GM18873 (cell line): ENCODE results near the gene MPRIP.

Experiments used
- ATAC-seq: cut with Tn5 transposase; IDR thresholded peaks from one replicate; pipeline ENCODE4 v1.9.1; 2021; ENCODE audit warnings: mild to moderate bottlenecking, moderate library complexity, moderate number of reproducible peaks; ENCODE audit not compliant: unreplicated experiment, low FRiP score

The MPRIP gene

DNA sequence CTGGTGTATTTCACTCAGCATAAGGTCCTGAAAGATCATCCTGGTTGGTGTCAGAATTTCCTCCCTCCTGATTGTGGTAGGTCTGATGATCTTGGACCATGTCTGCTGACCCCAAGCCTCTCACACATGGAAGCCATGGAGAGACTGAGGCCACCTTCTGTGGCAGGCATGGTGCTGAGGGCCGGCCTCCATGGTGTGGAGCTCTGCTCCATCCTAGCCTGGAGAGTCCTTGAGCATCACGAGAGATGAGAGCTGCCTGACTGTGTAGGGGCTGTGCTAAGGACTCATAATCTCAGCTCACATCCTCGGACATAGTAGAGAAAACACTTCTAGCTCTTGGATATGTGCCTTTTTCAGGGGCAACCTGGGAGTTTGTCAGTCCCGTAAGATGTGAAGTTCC lies 40.6 kb downstream of the MPRIP start:
- ATAC-seq: no peak

DNA sequence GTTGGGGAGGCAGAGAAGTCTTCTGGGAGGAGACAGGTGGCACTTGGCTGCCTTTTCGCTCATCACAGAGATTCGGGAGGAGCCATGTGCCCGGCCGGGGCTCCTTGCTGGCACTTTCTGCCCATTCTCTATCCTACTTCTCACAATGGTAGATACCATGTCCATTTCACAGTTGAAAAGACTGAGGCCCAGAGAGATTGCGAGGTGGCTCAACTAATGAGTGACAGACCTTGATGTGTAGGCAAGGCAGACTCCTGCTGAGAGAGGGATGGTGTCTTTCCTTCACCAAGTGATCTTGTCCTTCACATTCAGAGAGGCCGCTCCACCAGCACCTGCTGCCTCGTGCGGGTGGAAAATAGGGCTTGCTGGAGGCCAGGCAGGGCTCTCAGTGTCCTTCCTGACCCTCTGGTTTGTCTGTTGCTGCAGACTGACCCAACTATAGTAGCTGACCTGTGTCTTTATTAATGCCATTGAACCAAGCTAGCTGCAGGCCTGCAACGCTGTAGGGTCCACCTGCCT lies 42.1 kb downstream of the MPRIP start:
- ATAC-seq: no peak

DNA sequence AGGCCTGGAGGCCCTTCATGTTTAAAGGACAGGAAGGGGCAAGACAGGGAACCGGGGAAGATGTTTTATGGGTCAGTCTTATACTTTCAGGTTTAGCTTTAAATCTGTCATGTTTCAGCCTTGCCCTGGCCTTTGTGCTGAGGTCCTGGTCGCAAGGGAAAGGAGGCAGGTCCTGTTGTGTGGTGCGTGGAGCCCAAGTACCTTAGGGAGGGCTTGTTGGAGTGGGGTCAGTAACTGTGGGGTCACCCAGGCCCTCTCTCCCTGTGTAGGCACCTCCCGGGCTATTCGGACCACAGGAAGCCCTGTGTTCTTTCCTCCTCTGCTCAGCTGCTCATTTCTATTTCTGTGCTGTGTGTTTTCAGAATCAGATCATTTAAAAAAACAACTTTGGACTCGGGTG lies 42.7 kb downstream of the MPRIP start:
- no peak for ATAC-seq

DNA sequence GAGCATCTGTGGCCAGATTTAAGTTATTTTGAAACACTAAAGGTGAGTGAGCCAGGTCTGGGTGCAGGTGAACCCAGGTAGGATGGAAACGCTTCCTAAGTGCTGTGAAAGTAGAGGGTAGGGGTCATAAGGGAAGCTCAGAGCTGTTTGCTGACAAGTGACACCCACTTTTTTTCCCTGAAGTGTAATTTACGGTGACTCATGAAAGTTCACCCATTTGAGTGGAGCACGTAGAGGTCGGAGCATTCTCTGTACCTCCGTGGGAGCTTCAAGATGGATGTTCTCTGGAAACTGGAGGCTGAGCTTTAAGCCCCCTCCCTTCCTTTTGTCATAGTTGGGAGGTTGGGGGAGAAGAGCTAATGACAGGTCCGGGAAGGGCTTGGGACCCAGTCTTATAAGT lies 44.3 kb downstream of the MPRIP start:
- ATAC-seq: no peak

DNA sequence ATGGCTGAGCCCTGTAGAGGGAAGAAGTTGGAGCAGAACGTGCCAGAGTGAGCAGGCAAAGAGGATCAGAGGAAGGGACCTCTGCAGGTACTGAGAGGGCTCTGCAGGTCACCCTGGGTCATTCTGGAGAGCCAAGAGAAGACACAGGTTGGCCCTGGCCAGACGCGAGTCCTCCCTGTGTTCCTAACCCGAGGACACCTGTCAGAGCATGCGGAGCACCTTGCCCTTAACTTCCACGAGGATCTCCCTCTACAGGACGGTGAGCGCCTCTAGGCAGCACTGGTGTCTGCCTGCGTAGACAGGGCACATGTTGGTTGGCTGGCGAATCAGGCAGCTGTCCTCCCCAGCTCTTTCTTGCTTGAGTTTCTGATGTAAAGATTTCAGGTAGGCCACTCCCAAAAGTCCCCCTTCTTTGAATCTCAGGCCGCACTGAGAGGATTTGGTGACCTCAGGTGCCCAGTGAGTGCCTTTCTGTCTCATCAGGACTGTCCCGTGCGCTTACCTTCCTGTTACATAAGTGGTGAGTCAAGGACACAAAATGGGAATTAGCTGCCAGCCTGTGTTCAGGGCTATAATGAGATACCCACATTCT lies 45.3 kb downstream of the MPRIP start:
- no peak for ATAC-seq

DNA sequence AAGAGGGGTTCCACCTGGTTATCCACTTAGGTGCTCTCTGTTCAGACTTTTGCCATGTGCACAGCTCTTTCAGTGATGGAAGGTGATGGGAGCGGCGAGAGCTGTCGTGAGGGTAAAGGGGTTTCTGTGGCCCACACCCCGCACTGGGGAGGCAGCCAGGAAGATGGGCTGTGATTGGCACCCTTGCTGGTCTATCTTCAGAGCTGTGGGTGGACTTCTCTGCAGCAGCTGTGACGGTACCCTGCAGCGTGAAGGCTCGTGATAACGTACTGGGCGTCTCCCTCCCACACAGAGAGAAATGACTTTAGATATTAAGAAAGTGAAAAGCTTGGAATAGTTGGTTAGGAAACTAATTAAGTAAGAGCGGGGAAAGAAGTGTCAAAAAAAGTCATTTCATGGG lies 45.8 kb downstream of the MPRIP start:
- no peak for ATAC-seq

GRCh38 chr17:17088541-17089525 lies 46.6 kb downstream of the MPRIP start:
- no peak for ATAC-seq

- ATAC-seq: no peak
Observed at GRCh38 chr17:17089796-17090641, 47.8 kb downstream of the MPRIP start.

DNA sequence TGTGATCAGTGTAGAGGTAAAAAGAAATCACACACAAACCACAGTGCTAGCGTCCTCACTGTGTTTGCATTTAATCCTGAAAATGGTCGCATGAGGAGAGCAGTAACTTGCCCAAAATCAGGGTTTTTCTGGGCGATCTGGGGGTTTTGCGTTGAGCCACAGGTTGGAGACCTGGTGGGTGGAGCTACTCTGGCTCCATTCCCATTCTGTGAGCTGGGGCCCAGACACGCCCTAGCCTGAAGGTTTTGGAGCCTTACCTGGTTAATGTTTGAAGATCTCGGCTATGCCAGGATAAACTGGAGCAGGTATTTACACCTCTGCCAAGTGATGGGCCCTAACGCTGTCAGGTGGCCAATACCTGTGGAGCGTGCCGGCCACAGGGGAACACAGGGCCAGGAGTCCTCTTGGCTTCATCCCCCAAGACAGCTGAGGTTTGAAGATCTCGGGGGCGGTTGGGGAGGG lies 48.4 kb downstream of the MPRIP start:
- no peak for ATAC-seq

DNA sequence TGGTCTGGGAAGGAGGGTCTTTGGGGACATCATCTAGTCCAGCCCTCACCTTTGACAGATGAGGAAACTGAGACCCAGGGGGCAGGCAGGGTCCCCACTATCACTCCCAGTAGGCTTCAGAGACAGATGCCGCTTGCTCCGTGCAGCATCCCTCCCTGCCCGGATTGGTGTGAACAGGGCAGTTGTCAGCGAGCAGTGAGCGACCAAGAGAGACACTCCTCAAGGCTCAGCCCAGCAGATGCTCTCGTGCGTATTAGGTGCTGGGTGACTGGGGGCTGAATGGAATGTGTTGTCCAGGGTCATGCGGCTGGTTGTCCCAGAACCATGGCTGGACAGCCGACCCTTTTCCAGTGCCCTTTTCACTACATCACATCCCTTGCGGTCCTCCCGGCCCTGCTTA lies 49.0 kb downstream of the MPRIP start:
- no peak for ATAC-seq

- ATAC-seq: no peak
Observed at GRCh38 chr17:17091856-17092756, 49.8 kb downstream of the MPRIP start.

GRCh38 chr17:17093764-17094163 lies 51.5 kb downstream of the MPRIP start:
- ATAC-seq: no peak

GRCh38 chr17:17096438-17097178 lies 54.4 kb downstream of the MPRIP start:
- no peak for ATAC-seq

DNA sequence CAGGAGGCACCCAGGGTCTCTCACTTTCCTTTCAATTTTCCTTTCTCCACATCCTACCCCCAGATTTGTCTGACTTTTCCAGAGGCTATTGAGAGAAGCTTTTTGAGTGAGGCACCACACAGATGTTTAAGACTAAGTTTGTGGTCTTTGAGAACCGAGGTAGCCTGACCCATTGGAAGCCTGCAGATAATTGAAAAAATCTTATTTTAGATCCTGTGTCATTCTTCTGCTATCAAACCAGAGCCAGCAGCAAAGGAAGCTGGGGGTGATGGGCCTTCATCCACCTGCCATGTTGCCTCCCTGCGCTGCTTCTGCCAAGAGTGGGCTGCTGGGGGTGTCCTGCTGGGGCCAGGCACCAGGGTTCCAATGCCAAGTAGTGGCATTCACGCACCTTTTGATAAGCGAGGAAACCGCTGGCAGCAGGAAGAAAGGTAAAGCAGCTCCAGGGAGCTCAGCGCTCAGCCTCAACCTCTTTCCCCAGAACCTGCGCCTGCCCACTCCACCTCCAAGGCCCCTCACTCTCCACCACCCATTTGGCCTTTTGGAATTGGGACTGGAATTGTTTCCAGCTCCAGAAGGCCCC lies 55.6 kb downstream of the MPRIP start:
- ATAC-seq: no peak

GRCh38 chr17:17098551-17099179 lies 56.4 kb downstream of the MPRIP start:
- ATAC-seq: no peak

GRCh38 chr17:17102176-17102575 lies 59.9 kb downstream of the MPRIP start:
- ATAC-seq: no peak

GRCh38 chr17:17103160-17103559 lies 60.9 kb downstream of the MPRIP start:
- no peak for ATAC-seq

GRCh38 chr17:17104036-17104435 lies 61.8 kb downstream of the MPRIP start:
- ATAC-seq: no peak
